B cell (primary cell): Measurements from ENCODE around the gene ALDH1A1.
A peak's percentile ranks its signal among the peaks of the same experiment; 100 is the strongest.

ENCODE experiments used
- CTCF ChIP-seq: fragments of 200-600 bp; IDR thresholded peaks from one replicate; pipeline ENCODE4 v1.8.0; 2022; ENCODE audit warnings: antibody characterized with exemption, mild to moderate bottlenecking
- EZH2 ChIP-seq: IDR thresholded peaks from 2 replicates; pipeline ENCODE4 v1.6.1; 2012; ENCODE audit warnings: borderline replicate concordance, low read depth, mild to moderate bottlenecking, moderate library complexity, low read length; ENCODE audit not compliant: insufficient read depth, poor library complexity, severe bottlenecking

GRCh38 chr9:72856972-72857623 is 95.8 kb downstream of the ALDH1A1 start:
- TF ChIP-seq CTCF (peak; percentile 36), EZH2 (no peak)
